ENCODE measurements around the gene F11. TPM values are rescaled to one million over a fixed set of nuclear protein-coding genes. Genes with fewer than 3 reads are reported as not detected.
"Not testable (repeated sequence)": the region's sequence is repeated elsewhere in the genome, so short reads cannot be mapped to it uniquely, and the experiment has no call there.

F11 gene
- total and polyA plus RNA-seq, 2 experiments from 2014 or later = 0.74 to 2.1 TPM

- H2AFZ ChIP-seq; H3K27me3 Mint-ChIP-seq (ENCODE audit: insufficient read depth, low read depth, poor library complexity); DNase-seq (ENCODE audit: low spot score); H4K20me1 ChIP-seq (replicated peaks; ENCODE audit: insufficient read depth); H3K9me3 Mint-ChIP-seq; H3K36me3 ChIP-seq (ENCODE audit: insufficient read depth); H3K27me3 ChIP-seq (ENCODE audit: insufficient read depth); H3F3A ChIP-seq (replicated peaks; ENCODE audit: low read depth); H3K9me2 ChIP-seq (ENCODE audit: insufficient read depth); H3K79me2 ChIP-seq (replicated peaks; ENCODE audit: insufficient read depth): not testable (repeated sequence)
- H3K4me3 Mint-ChIP-seq = peak overlapping the region; percentile 19; the same call in 1 of the 3 replicates
- H3K4me1 ChIP-seq (ENCODE audit: insufficient read depth) = peaks cover 41% of the 10 kb centered on the region
- peak overlapping the region; percentile 96 for H3K27ac ChIP-seq (ENCODE audit: low read depth)
- H3K4me1 Mint-ChIP-seq = peaks cover 47% of the 10 kb centered on the region
- H3K4me2 ChIP-seq = peak overlapping the region; percentile 66
- peak overlapping the region; percentile 38 for H3K4me3 ChIP-seq
- H3K36me3 Mint-ChIP-seq (ENCODE audit: low read depth) = peaks cover 20% of the 10 kb centered on the region
- H3K27ac Mint-ChIP-seq = peak overlapping the region; percentile 95
- peak; percentile 36 for ATAC-seq
Observed at GRCh38 chr4:186265250-186265649, 739 bp upstream of the F11 start.

- H3K4me3 ChIP-seq = peak overlapping the region; percentile 38
- H3K36me3 Mint-ChIP-seq (ENCODE audit: low read depth) = peaks cover 12% of the 10 kb centered on the region; the same call in 1 of the 3 replicates
- TF ChIP-seq ZNF462 (CRISPR knock-in tag; IDR thresholded peaks at IDR 0.05) (no peak), REST (IDR thresholded peaks at IDR 0.05; ENCODE audit: unreplicated experiment) (no peak), NANOG (IDR thresholded peaks at IDR 0.05; ENCODE audit: borderline replicate concordance) (no peak; the same call in 1 of the 2 replicates), CREB1 (CRISPR knock-in tag; IDR thresholded peaks at IDR 0.05; ENCODE audit: low read depth) (no peak), EZH2phosphoT487 (IDR thresholded peaks at IDR 0.05; ENCODE audit: unreplicated experiment) (no peak), EZH2 (IDR thresholded peaks at IDR 0.05; ENCODE audit: low read depth, unreplicated experiment) (no peak), ZNF331 (CRISPR knock-in tag; IDR thresholded peaks at IDR 0.05; ENCODE audit: low read depth) (no peak)
- H3K27ac ChIP-seq (ENCODE audit: low read depth) = peak overlapping the region; percentile 96
- peak; percentile 96 for ATAC-seq
- peaks cover 42% of the 10 kb centered on the region for H3K4me1 Mint-ChIP-seq
- H3K9me2 ChIP-seq (ENCODE audit: insufficient read depth) = no peaks in the 10 kb centered on the region; the same call in 1 of the 2 replicates
- H3K4me1 ChIP-seq (ENCODE audit: insufficient read depth) = peaks cover 40% of the 10 kb centered on the region
- no peak overlapping the region for H2AFZ ChIP-seq
- H4K20me1 ChIP-seq (replicated peaks; ENCODE audit: insufficient read depth) = no peaks in the 10 kb centered on the region
- H3K27me3 Mint-ChIP-seq (ENCODE audit: insufficient read depth, low read depth, poor library complexity) = peaks cover 2% of the 10 kb centered on the region
- peak; percentile 80 for DNase-seq (ENCODE audit: low spot score)
- peak overlapping the region; percentile 60 for H3K4me3 Mint-ChIP-seq
- H3K79me2 ChIP-seq (replicated peaks; ENCODE audit: insufficient read depth) = no peaks in the 10 kb centered on the region
- H3K9me3 Mint-ChIP-seq = peaks cover 4% of the 10 kb centered on the region
- no peaks in the 10 kb centered on the region for H3F3A ChIP-seq (replicated peaks; ENCODE audit: low read depth)
- no peaks in the 10 kb centered on the region for H3K27me3 ChIP-seq (ENCODE audit: insufficient read depth)
- no peaks in the 10 kb centered on the region for H3K36me3 ChIP-seq (ENCODE audit: insufficient read depth)
- peak overlapping the region; percentile 66 for H3K4me2 ChIP-seq
- H3K27ac Mint-ChIP-seq = peak overlapping the region; percentile 96
Observed at GRCh38 chr4:186266729-186267456, 904 bp downstream of the F11 start.

Data from GM23338 (cell line).